HL-60 (cell line): ENCODE data around the gene SNAI1.
A peak's percentile ranks its signal among the peaks of the same experiment; 100 is the strongest.

Experiments used
- DNase-seq, 2 experiments: peaks; one replicate each; pipeline ENCODE4 v3.0.0-alpha.2; 2010 to 2020; ENCODE audit warnings: low read depth in 1 of 2, low spot score in 1 of 2
- H3K27ac ChIP-seq: fragments of 250-450 bp; sonication (Bioruptor Pico); replicated peaks from 2 replicates; pipeline ENCODE4 v1.5.1; 2020; ENCODE audit warnings: mild to moderate bottlenecking, moderate library complexity
- H3K27me3 ChIP-seq: fragments of 250-450 bp; sonication (Bioruptor Pico); 2 replicates; pipeline ENCODE4 v1.5.1; 2021; ENCODE audit warnings: mild to moderate bottlenecking, moderate library complexity; ENCODE audit not compliant: insufficient read depth, poor library complexity, severe bottlenecking
- H3K4me3 ChIP-seq: replicated peaks from 2 replicates; pipeline ENCODE4 v1.5.1; 2011; ENCODE audit warnings: mild to moderate bottlenecking, control low read depth, low read length; ENCODE audit not compliant: insufficient read depth
- CTCF ChIP-seq: IDR thresholded peaks from one replicate; pipeline ENCODE4 v1.5.1; 2011; ENCODE audit warnings: low read length, control low read depth, inconsistent platforms; ENCODE audit not compliant: insufficient read depth
- GABPA ChIP-seq: IDR thresholded peaks from 2 replicates; pipeline ENCODE4 v1.6.1; 2012; ENCODE audit warnings: low read depth
- POLR2AphosphoS5 ChIP-seq: IDR thresholded peaks from 2 replicates; pipeline ENCODE4 v1.6.1; 2012; ENCODE audit warnings: low read depth
- REST ChIP-seq: IDR thresholded peaks from 2 replicates; pipeline ENCODE4 v1.6.1; 2012; ENCODE audit warnings: low read depth; ENCODE audit not compliant: insufficient replicate concordance
- SPI1 ChIP-seq: IDR thresholded peaks from 2 replicates; pipeline ENCODE4 v1.6.1; 2012; ENCODE audit warnings: low read depth, mild to moderate bottlenecking, borderline replicate concordance

Gene SNAI1

GRCh38 chr20:49986049-49986448 is 3.3 kb downstream of the SNAI1 start:
- TF ChIP-seq POLR2AphosphoS5 (no peak), GABPA (no peak)
- DNase-seq = no peak
- Histone ChIP-seq H3K4me3 (no peak overlapping the region), H3K27ac (no peak overlapping the region), H3K27me3 (no peaks in the 10 kb centered on the region)

- no peaks in the 10 kb centered on the region for H3K27me3 ChIP-seq
- H3K27ac ChIP-seq = no peak overlapping the region
- no peak overlapping the region for H3K4me3 ChIP-seq
- no peak for TF ChIP-seq GABPA
- no peak for TF ChIP-seq CTCF
- no peak for TF ChIP-seq REST
- no peak for TF ChIP-seq POLR2AphosphoS5
- no peak for TF ChIP-seq SPI1
- DNase-seq = no peak
These were observed 4.5 kb downstream of the SNAI1 start for GRCh38 chr20:49987015-49987867.

- Histone ChIP-seq H3K4me3 (no peak overlapping the region), H3K27ac (no peak overlapping the region), H3K27me3 (no peaks in the 10 kb centered on the region)
- no peak for TF ChIP-seq SPI1
- no peak for TF ChIP-seq GABPA
- TF ChIP-seq CTCF = no peak
- TF ChIP-seq REST = no peak
- no peak for TF ChIP-seq POLR2AphosphoS5
- no peak for DNase-seq
These were observed 5.3 kb downstream of the SNAI1 start for GRCh38 chr20:49987868-49988690.

- Histone ChIP-seq H3K4me3 (no peak overlapping the region), H3K27me3 (no peaks in the 10 kb centered on the region), H3K27ac (peak overlapping the region; percentile 22; the same call in 1 of the 2 replicates)
- no peak for TF ChIP-seq CTCF
- TF ChIP-seq POLR2AphosphoS5 = no peak
- no peak for TF ChIP-seq REST
- no peak for TF ChIP-seq GABPA
- TF ChIP-seq SPI1 = no peak
- no peak for DNase-seq
These were observed 6.7 kb downstream of the SNAI1 start for GRCh38 chr20:49989234-49990065.
